PC-9 (cell line): ENCODE measurements around the gene CHP1. TPM values are rescaled to one million over a fixed set of nuclear protein-coding genes. Genes with fewer than 3 reads are reported as not detected.

Experiments
- BruUV-seq: library from RNA; stranded (reverse); fragments of 400-500 nt; replicated peaks from 2 replicates; lab custom pipeline; 2021; lab: Mats Ljungman, UMichigan
- CTCF ChIA-PET: fragments of 300-600 bp; sonication (Branson Sonifier 250); formaldehyde crosslinking; loops from one replicate; lab custom pipeline; 2022; ENCODE audit warnings: antibody characterized with exemption; lab: Charles Lee
- POLR2A ChIA-PET: fragments of 300-600 bp; sonication (Branson Sonifier 250); formaldehyde crosslinking; loops from one replicate; lab custom pipeline; 2022; ENCODE audit warnings: antibody characterized with exemption; ENCODE audit not compliant: unreplicated experiment; lab: Charles Lee
- DNase-seq, 2 experiments: peaks; one replicate each; pipeline versions ENCODE4 v3.0.0 to v3.0.0-alpha.2; 2015 to 2022; ENCODE audit warnings: mixed read lengths in 1 of 2
- H2AFZ ChIP-seq: fragments of 200-600 bp; sonication (generic); 2 replicates; pipeline ENCODE4 v1.8.1; 2017; ENCODE audit warnings: antibody characterized with exemption
- H3F3A ChIP-seq: fragments of 200-600 bp; sonication (generic); 2 replicates; pipeline ENCODE4 v1.8.1; 2017; ENCODE audit warnings: antibody characterized with exemption, mild to moderate bottlenecking, low read depth; ENCODE audit not compliant: insufficient read depth
- H3K27ac ChIP-seq: fragments of 200-600 bp; sonication (generic); 2 replicates; pipeline ENCODE4 v1.6.1; 2016; ENCODE audit warnings: mixed run types
- H3K27me3 ChIP-seq: fragments of 200-600 bp; sonication (generic); 2 replicates; pipeline ENCODE4 v1.6.1; 2016; ENCODE audit warnings: low read depth, mixed run types; ENCODE audit not compliant: insufficient read depth
- H3K36me3 ChIP-seq: fragments of 200-600 bp; sonication (generic); 2 replicates; pipeline ENCODE4 v1.6.1; 2016; ENCODE audit warnings: low read depth, mixed run types
- H3K4me1 ChIP-seq: fragments of 200-600 bp; sonication (generic); replicated peaks from 2 replicates; pipeline ENCODE4 v1.6.1; 2016; ENCODE audit warnings: mixed run types; ENCODE audit not compliant: insufficient read depth
- H3K4me2 ChIP-seq: fragments of 200-600 bp; sonication (generic); 2 replicates; pipeline ENCODE4 v1.6.1; 2017; ENCODE audit warnings: mixed run types
- H3K4me3 ChIP-seq: fragments of 200-600 bp; sonication (generic); 2 replicates; pipeline ENCODE4 v1.6.1; 2016; ENCODE audit warnings: mixed run types
- H3K79me2 ChIP-seq: fragments of 200-600 bp; sonication (generic); 2 replicates; pipeline ENCODE4 v1.6.1; 2017; ENCODE audit warnings: low read depth, mixed run types
- H3K9me2 ChIP-seq: fragments of 200-600 bp; sonication (generic); 2 replicates; pipeline ENCODE4 v1.8.1; 2017; ENCODE audit warnings: mild to moderate bottlenecking; ENCODE audit not compliant: insufficient read depth
- H3K9me3 ChIP-seq: fragments of 200-600 bp; sonication (generic); 2 replicates; pipeline ENCODE4 v1.8.1; 2016; ENCODE audit warnings: low read depth; ENCODE audit not compliant: insufficient read depth
- H4K20me1 ChIP-seq: fragments of 200-600 bp; sonication (generic); 2 replicates; pipeline ENCODE4 v1.8.1; 2017; ENCODE audit not compliant: insufficient read depth
- CTCF ChIP-seq: fragments of 200-600 bp; sonication (generic); conservative IDR thresholded peaks from 2 replicates; pipeline ENCODE4 v1.6.1; 2017; ENCODE audit warnings: mixed run types, antibody characterized with exemption, mild to moderate bottlenecking, moderate library complexity
- EZH2 ChIP-seq: fragments of 200-600 bp; sonication (generic); IDR thresholded peaks from 2 replicates; pipeline ENCODE4 v1.8.0; 2017; ENCODE audit warnings: antibody characterized with exemption, low read depth
- intact Hi-C: fragments of 100-400 bp; cut with micrococcal nuclease; formaldehyde crosslinking; loops from one replicate; pipeline ENCODE4 v1.10.0; 2022; ENCODE audit not compliant: unreplicated experiment
- total RNA-seq: library from RNA; stranded (reverse); gene quantifications from 2 replicates; pipeline ENCODE4 v1.2.3, GENCODE V29; 2021

The CHP1 gene
- total RNA-seq, 1 experiment from 2014 or later: 199 TPM

- BruUV-seq: no TSS peak
- Histone ChIP-seq H3K4me2 (no peak overlapping the region), H3K4me1 (no peaks in the 10 kb centered on the region), H3K9me3 (no peaks in the 10 kb centered on the region), H3K27ac (no peak overlapping the region), H3K36me3 (no peaks in the 10 kb centered on the region), H3K4me3 (no peak overlapping the region), H4K20me1 (no peaks in the 10 kb centered on the region), H3F3A (no peaks in the 10 kb centered on the region), H3K27me3 (no peaks in the 10 kb centered on the region), H2AFZ (no peak overlapping the region), H3K9me2 (no peaks in the 10 kb centered on the region), H3K79me2 (no peaks in the 10 kb centered on the region)
- no peak for TF ChIP-seq CTCF
- TF ChIP-seq EZH2: no peak
- no peak for DNase-seq
- ChIA-PET CTCF (interaction anchor here (0.5 kb wide), 1 partner anchor 1503 kb away, joined by 3 read pairs; no protein-coding TSS in a partner anchor), POLR2A (interaction anchor here (0.5 kb wide), 1 partner anchor 15 kb away, joined by 3 read pairs; no protein-coding TSS in a partner anchor)
- intact Hi-C loops: no loop called here
Measured at GRCh38 chr15:41218851-41219250, 12.2 kb upstream of the CHP1 start.

- ChIA-PET CTCF (interaction anchor here (0.5 kb wide), 1 partner anchor 1503 kb away, joined by 3 read pairs; no protein-coding TSS in a partner anchor), POLR2A (interaction anchor here (0.7 kb wide), 1 partner anchor 65 kb away, joined by 7 read pairs; no protein-coding TSS in a partner anchor)
- DNase-seq: no peak
Measured at GRCh38 chr15:41219381-41219780, 11.7 kb upstream of the CHP1 start.

GRCh38 chr15:41230345-41230649, 771 bp upstream of the CHP1 start:
- Histone ChIP-seq H3K79me2 (peaks cover 41% of the 10 kb centered on the region), H3K9me2 (no peaks in the 10 kb centered on the region), H3K4me1 (peaks cover 27% of the 10 kb centered on the region), H3K4me3 (peak overlapping the region; percentile 90; the same call in 1 of the 2 replicates), H3K27ac (peak overlapping the region; percentile 74), H3F3A (peaks cover 14% of the 10 kb centered on the region; the same call in 1 of the 2 replicates), H3K27me3 (no peaks in the 10 kb centered on the region), H4K20me1 (no peaks in the 10 kb centered on the region), H3K36me3 (no peaks in the 10 kb centered on the region), H3K4me2 (peak overlapping the region; percentile 77), H2AFZ (peak overlapping the region; percentile 84; the same call in 1 of the 2 replicates), H3K9me3 (no peaks in the 10 kb centered on the region)
- BruUV-seq: no TSS peak
- TF ChIP-seq CTCF: no peak
- no peak for TF ChIP-seq EZH2
- no peak for DNase-seq
- intact Hi-C loops: loop anchor here (2.0 kb wide), 1 partner anchor 113 kb away; the partner anchor contains the start of gene INO80
- CTCF ChIA-PET: interaction anchor here (0.7 kb wide), 1 partner anchor 208 kb away, joined by 3 read pairs; no protein-coding TSS in a partner anchor
- POLR2A ChIA-PET: no interaction called here

More at GRCh38 chr15:41219381-41219780, 11.7 kb upstream of the CHP1 start:
- no peak overlapping the region for H2AFZ ChIP-seq
- H3K4me1 ChIP-seq: no peaks in the 10 kb centered on the region
- no TSS peak for BruUV-seq
- H3K9me3 ChIP-seq: no peaks in the 10 kb centered on the region
- no peaks in the 10 kb centered on the region for H3K79me2 ChIP-seq
- no peak overlapping the region for H3K4me3 ChIP-seq
- no peaks in the 10 kb centered on the region for H3F3A ChIP-seq
- H3K9me2 ChIP-seq: no peaks in the 10 kb centered on the region
- H4K20me1 ChIP-seq: no peaks in the 10 kb centered on the region
- no peaks in the 10 kb centered on the region for H3K36me3 ChIP-seq
- no peak overlapping the region for H3K27ac ChIP-seq
- TF ChIP-seq CTCF (no peak), EZH2 (no peak)
- H3K27me3 ChIP-seq: no peaks in the 10 kb centered on the region
- no peak overlapping the region for H3K4me2 ChIP-seq
- intact Hi-C loops: no loop called here
